KMS-11 (cell line): ENCODE measurements around the gene BFSP1.

ENCODE experiments used
- H2AFZ ChIP-seq: fragments of 200-600 bp; sonication (generic); 2 replicates; pipeline ENCODE4 v1.6.1; 2016; ENCODE audit warnings: antibody characterized with exemption, mixed run types, low read depth
- H3K27ac ChIP-seq: fragments of 200-600 bp; sonication (generic); 2 replicates; pipeline ENCODE4 v1.6.1; 2016; ENCODE audit warnings: mild to moderate bottlenecking, mixed run types
- H3K27me3 ChIP-seq: fragments of 200-600 bp; sonication (generic); 2 replicates; pipeline ENCODE4 v1.6.1; 2017; ENCODE audit warnings: mild to moderate bottlenecking, low read depth, mixed run types, moderate library complexity; ENCODE audit not compliant: insufficient read depth
- H3K36me3 ChIP-seq: fragments of 200-600 bp; sonication (generic); 2 replicates; pipeline ENCODE4 v1.6.1; 2017; ENCODE audit warnings: mild to moderate bottlenecking, mixed run types; ENCODE audit not compliant: insufficient read depth
- H3K4me1 ChIP-seq: fragments of 200-600 bp; sonication (generic); 2 replicates; pipeline ENCODE4 v1.6.1; 2016; ENCODE audit warnings: mild to moderate bottlenecking, low read depth, mixed run types; ENCODE audit not compliant: poor library complexity, severe bottlenecking
- H3K4me2 ChIP-seq: fragments of 200-600 bp; sonication (generic); 2 replicates; pipeline ENCODE4 v1.7.0; 2016; ENCODE audit warnings: mild to moderate bottlenecking, mixed run types
- H3K4me3 ChIP-seq: fragments of 200-600 bp; sonication (generic); IDR thresholded peaks from 2 replicates; pipeline ENCODE4 v1.6.1; 2017; ENCODE audit warnings: low read depth, low read length, mixed read lengths; ENCODE audit not compliant: insufficient read depth
- H3K79me2 ChIP-seq: fragments of 200-600 bp; sonication (generic); 2 replicates; pipeline ENCODE4 v1.6.1; 2016; ENCODE audit warnings: low read depth, mixed run types; ENCODE audit not compliant: insufficient read depth
- H3K9ac ChIP-seq: fragments of 200-600 bp; sonication (generic); 2 replicates; pipeline ENCODE4 v1.6.1; 2016; ENCODE audit warnings: mild to moderate bottlenecking, mixed run types
- H4K20me1 ChIP-seq: fragments of 200-600 bp; sonication (generic); 2 replicates; pipeline ENCODE4 v1.6.1; 2016; ENCODE audit warnings: mild to moderate bottlenecking, mixed run types; ENCODE audit not compliant: insufficient read depth
- TF ChIP-seq, protein P1 (sequence below): fragments of 200-600 bp; sonication (generic); conservative IDR thresholded peaks from 2 replicates; pipeline ENCODE4 v1.6.1; 2017; ENCODE audit warnings: low read depth, mild to moderate bottlenecking, antibody characterized with exemption, low read length, moderate library complexity, mixed read lengths

The BFSP1 gene

DNA sequence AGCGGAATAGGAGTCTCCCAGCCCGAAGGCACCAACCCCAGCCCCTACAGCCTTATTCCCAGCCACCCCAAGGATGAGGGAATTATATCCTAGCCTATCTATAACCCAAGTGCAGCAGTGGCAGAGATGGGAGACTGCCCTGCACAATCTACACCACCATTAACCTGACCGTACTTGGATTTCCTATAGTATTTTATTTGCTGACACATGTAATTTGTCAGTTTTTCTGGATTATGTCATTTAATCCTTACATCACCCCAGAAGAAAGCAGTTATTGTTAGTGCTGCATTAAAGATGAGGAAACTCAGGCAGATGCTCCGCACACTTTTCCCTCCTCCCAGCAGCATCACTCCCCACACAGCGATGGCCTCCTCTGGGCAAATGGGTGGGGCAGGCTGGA lies 6.0 kb downstream of the BFSP1 start:
- no peak overlapping the region for H3K4me3 ChIP-seq
- H2AFZ ChIP-seq, result no peak overlapping the region
- H3K9ac ChIP-seq, result no peak overlapping the region
- no peaks in the 10 kb centered on the region for H4K20me1 ChIP-seq
- H3K27me3 ChIP-seq, result no peaks in the 10 kb centered on the region
- H3K4me2 ChIP-seq, result no peak overlapping the region
- H3K79me2 ChIP-seq, result no peaks in the 10 kb centered on the region
- no peak overlapping the region for H3K27ac ChIP-seq
- TF ChIP-seq, protein P1, sequence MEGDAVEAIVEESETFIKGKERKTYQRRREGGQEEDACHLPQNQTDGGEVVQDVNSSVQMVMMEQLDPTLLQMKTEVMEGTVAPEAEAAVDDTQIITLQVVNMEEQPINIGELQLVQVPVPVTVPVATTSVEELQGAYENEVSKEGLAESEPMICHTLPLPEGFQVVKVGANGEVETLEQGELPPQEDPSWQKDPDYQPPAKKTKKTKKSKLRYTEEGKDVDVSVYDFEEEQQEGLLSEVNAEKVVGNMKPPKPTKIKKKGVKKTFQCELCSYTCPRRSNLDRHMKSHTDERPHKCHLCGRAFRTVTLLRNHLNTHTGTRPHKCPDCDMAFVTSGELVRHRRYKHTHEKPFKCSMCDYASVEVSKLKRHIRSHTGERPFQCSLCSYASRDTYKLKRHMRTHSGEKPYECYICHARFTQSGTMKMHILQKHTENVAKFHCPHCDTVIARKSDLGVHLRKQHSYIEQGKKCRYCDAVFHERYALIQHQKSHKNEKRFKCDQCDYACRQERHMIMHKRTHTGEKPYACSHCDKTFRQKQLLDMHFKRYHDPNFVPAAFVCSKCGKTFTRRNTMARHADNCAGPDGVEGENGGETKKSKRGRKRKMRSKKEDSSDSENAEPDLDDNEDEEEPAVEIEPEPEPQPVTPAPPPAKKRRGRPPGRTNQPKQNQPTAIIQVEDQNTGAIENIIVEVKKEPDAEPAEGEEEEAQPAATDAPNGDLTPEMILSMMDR, result no peak
- no peaks in the 10 kb centered on the region for H3K36me3 ChIP-seq
- no peaks in the 10 kb centered on the region for H3K4me1 ChIP-seq

DNA sequence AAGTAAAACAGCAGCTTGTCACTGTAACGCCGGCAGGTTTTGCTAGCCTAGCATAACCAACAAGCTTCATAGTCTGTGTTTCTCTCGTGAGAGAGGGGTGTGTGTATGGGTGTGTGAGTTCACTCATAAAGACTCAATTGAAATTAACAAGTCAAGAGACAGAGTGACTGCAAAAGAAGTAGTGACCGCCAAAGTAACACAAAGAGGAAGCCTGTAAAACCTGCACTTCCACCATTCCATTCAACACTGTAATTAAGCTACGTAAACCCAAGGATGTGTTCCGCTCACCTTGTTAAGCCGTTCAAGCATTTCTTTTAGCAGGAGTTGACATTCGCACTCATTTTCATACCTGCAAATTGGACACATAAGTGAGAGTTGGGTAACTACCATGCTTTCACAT lies 6.6 kb downstream of the BFSP1 start:
- no peaks in the 10 kb centered on the region for H3K79me2 ChIP-seq

DNA sequence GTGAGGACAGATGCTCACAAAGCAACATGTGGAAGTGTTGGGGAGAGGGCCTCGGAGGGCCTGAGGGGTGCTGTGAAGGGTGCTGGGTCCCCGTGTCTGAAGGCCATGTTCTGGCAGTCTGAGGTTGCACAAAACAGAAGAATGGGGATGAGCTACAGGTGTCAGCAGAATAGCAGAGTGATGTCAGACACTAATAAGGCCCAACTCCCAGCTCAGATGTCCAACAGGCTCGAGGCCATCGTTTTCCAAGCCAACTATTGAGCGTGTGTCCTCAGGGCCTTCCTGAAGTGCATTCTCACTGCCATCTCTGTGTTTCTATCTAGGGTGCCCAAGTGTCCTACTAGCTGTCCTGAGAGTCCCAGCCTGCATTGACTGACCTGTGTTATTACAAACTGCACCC lies 7.9 kb downstream of the BFSP1 start:
- Histone ChIP-seq H2AFZ (no peak overlapping the region), H3K36me3 (no peaks in the 10 kb centered on the region), H3K9ac (no peak overlapping the region), H3K27ac (no peak overlapping the region), H3K79me2 (no peaks in the 10 kb centered on the region), H3K4me3 (no peak overlapping the region), H3K4me2 (no peak overlapping the region), H3K4me1 (no peaks in the 10 kb centered on the region), H3K27me3 (no peaks in the 10 kb centered on the region), H4K20me1 (no peaks in the 10 kb centered on the region)
- TF ChIP-seq, protein P1, result no peak

More for the DNA sequence above, 6.6 kb downstream of the BFSP1 start:
- H3K4me3 ChIP-seq, result no peak overlapping the region
- no peak overlapping the region for H3K4me2 ChIP-seq
- no peak overlapping the region for H2AFZ ChIP-seq
- H3K9ac ChIP-seq, result no peak overlapping the region
- no peaks in the 10 kb centered on the region for H3K36me3 ChIP-seq
- H3K27me3 ChIP-seq, result no peaks in the 10 kb centered on the region
- no peaks in the 10 kb centered on the region for H3K4me1 ChIP-seq
- H4K20me1 ChIP-seq, result no peaks in the 10 kb centered on the region
- TF ChIP-seq, protein P1, result no peak
- no peak overlapping the region for H3K27ac ChIP-seq

DNA sequence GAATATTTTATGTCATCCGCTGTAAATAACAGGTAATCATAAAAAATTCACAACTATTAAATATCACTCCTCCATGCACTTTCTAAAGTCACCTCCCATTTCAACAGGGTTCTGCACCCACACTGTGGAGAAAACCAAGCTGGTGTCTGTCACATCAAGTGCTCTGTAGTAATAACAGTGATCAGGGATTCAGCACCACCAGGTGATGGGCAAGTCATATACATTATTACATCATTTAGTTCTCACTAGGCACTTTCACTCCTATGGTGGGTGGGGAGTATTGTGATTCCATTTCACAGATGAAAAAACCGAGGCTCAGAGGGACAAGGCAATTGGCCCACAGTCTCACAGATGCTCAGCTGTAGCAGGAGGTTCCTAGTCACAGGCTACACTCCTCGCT lies 8.7 kb downstream of the BFSP1 start:
- TF ChIP-seq, protein P1, result no peak
- Histone ChIP-seq H2AFZ (no peak overlapping the region), H4K20me1 (no peaks in the 10 kb centered on the region), H3K79me2 (no peaks in the 10 kb centered on the region), H3K4me3 (no peak overlapping the region), H3K9ac (no peak overlapping the region), H3K27ac (no peak overlapping the region), H3K27me3 (no peaks in the 10 kb centered on the region), H3K4me2 (no peak overlapping the region), H3K4me1 (no peaks in the 10 kb centered on the region), H3K36me3 (no peaks in the 10 kb centered on the region)

DNA sequence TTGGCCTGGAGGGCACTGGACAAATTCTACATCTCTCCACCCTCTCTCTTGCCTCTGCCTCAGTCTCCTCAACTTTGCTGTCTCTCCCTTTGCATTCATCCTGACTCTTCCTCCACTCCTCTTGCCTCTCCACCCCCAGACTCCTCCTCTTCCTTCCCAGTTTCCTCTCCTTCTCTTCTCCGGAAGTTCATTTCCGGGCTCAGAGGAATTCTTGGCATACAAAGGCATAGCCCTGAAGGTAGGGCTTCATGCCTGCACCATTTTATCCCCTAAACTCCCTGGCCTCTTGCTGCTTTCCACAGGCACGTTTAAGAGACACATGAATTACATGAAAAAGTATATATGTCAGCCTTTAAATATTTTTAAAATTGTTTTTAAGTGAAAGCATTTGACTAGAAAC lies 10.6 kb downstream of the BFSP1 start:
- Histone ChIP-seq H3K27ac (no peak overlapping the region), H3K79me2 (no peaks in the 10 kb centered on the region), H3K4me2 (no peak overlapping the region), H2AFZ (no peak overlapping the region), H3K27me3 (no peaks in the 10 kb centered on the region), H3K4me3 (no peak overlapping the region), H3K9ac (no peak overlapping the region), H3K4me1 (no peaks in the 10 kb centered on the region), H4K20me1 (no peaks in the 10 kb centered on the region), H3K36me3 (no peaks in the 10 kb centered on the region)
- TF ChIP-seq, protein P1, result no peak
